HG02870 (cell line): ENCODE measurements around the gene ATAD5.
"Not testable (repeated sequence)": the region's sequence is repeated elsewhere in the genome, so short reads cannot be mapped to it uniquely, and the experiment has no call there.

Source experiments
- ATAC-seq: cut with Tn5 transposase; IDR thresholded peaks from one replicate; pipeline ENCODE4 v1.9.1; 2021; ENCODE audit warnings: mild to moderate bottlenecking, moderate library complexity; ENCODE audit not compliant: unreplicated experiment

ATAD5 gene

GRCh38 chr17:30906101-30906911, 74.5 kb downstream of the ATAD5 start, which contains the start of gene TEFM:
TEFM (minus strand) TSS chr17:30906238; CDS start chr17:30906198, 40 bp downstream.
- ATAC-seq = peak; percentile 85

GRCh38 chr17:30908717-30909420, 77.1 kb downstream of the ATAD5 start:
- no peak for ATAC-seq

- not testable (repeated sequence) for ATAC-seq
Measured at GRCh38 chr17:30910151-30910550, 78.4 kb downstream of the ATAD5 start.

GRCh38 chr17:30913955-30914354, 82.2 kb downstream of the ATAD5 start:
- no peak for ATAC-seq

GRCh38 chr17:30915833-30916611, 84.3 kb downstream of the ATAD5 start:
- no peak for ATAC-seq

- ATAC-seq = no peak
Measured at GRCh38 chr17:30917050-30917449, 85.3 kb downstream of the ATAD5 start.

GRCh38 chr17:30920282-30920681, 88.5 kb downstream of the ATAD5 start:
- no peak for ATAC-seq

DNA sequence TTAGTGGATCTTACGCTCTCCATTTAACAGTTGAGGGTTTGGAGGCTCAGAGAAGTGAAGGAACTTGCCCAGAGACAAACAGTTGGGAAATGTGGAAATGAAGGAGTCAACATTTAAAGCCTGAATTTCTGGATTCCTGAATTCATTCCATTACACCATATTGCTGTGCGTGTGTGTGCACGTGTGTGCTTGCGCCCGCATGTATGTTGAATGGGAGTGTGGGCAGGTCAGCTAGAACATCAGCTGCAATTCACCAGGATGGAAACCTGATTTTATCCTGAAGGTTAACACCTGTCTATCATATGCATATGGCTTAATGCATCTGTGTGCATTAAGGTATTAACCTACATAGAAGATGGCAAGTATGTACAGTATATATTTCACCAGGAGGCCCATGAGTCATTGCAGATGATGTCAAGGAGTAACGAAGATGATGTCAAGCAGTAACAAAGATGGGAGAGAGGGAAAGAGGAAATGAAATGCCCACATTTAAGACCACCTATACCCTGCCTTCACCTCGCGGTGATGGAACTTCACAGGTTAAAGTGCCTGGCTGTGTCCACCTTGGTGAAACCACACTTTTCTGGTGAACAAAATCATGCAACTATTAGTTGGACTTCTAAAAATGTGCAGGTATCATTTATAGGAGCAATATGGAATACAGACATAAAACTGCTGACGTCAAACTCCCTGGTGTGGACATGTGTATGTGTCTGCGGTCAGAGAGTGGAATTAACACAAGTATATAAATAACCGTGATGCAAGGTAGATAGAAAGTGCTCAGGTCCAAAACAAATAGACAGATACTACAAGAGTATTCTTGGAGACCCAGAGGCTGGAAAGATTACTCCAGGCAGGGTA, 89.1 kb downstream of the ATAD5 start:
- ATAC-seq = no peak

GRCh38 chr17:30921544-30922196, 89.9 kb downstream of the ATAD5 start, which contains the start of gene ADAP2:
ADAP2 (plus strand) TSS chr17:30921945; CDS start chr17:30922015, 70 bp downstream.
- no peak for ATAC-seq

GRCh38 chr17:30922235-30923030, 90.7 kb downstream of the ATAD5 start:
- ATAC-seq = no peak

DNA sequence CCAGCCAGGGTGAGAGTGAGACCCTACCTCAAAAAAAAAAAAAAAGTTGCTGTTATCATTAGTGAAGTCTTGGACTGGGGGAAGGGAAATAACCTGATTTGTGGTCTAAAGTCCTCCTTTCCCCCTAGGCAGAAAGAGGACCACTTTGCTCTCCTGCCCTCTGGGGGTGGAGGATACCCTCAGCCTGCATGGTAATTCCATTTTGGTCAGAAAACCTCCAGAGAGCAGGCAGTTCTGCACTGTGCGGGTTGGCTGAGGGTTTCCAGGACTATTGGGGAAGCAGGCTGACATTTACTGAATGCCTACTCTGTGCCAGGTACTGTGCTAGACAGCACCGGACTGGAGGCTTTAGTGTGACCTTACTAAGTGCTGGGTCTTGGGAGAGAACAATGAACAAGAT, 92.6 kb downstream of the ATAD5 start:
- no peak for ATAC-seq

- ATAC-seq = no peak
Measured at GRCh38 chr17:30926516-30926915, 94.8 kb downstream of the ATAD5 start.

GRCh38 chr17:30927756-30928155, 96.0 kb downstream of the ATAD5 start:
- ATAC-seq = no peak

DNA sequence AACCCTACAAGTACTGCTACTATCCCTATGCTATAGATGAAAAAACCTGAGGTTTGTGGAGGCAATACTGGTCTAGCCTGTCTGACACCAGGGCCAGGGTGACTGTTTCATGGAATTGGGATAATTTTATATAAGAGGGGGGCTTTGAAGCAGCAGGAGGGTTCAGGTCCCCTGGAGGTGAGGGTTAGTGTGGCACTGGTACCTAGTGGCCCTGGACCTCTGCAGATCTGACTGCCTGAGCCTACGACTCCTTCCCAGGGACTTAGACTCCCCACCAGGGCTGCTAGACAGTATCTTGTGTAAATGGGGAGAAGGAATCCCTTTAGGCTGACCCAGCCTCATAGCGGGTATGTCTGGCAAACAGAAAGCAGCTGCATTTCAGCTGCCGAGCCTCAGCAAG, 96.8 kb downstream of the ATAD5 start:
- no peak for ATAC-seq

DNA sequence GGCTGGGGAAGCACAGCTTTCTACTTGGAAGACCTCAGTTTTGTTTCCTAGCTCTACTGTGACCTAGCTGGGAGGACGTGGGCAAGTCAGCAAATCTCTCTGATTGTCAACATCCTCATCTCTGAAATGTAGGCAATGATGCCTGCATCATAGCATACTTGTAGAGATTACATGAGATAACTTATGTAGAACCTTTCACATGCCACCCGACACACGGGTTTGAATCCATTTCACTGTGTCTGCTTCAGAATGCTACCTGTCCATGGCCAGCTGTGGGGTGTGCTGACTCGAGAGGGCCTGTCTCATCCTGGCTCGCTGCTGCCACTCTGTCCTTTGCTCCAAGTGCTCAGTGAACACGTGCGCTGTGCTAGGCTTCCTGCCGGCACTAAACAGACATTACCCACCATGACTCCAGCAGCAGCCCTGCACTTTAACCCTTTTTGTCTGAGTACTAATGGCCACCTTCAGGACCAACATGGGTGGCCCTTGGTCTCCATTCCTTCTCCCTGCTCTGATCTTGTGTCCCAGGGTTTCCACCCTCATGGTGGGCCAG, 97.4 kb downstream of the ATAD5 start:
- ATAC-seq = no peak

GRCh38 chr17:30929861-30930260, 98.1 kb downstream of the ATAD5 start:
- not testable (repeated sequence) for ATAC-seq

- no peak for ATAC-seq
Measured at GRCh38 chr17:30930495-30930894, 98.7 kb downstream of the ATAD5 start.

GRCh38 chr17:30931582-30931981, 99.8 kb downstream of the ATAD5 start:
- not testable (repeated sequence) for ATAC-seq

DNA sequence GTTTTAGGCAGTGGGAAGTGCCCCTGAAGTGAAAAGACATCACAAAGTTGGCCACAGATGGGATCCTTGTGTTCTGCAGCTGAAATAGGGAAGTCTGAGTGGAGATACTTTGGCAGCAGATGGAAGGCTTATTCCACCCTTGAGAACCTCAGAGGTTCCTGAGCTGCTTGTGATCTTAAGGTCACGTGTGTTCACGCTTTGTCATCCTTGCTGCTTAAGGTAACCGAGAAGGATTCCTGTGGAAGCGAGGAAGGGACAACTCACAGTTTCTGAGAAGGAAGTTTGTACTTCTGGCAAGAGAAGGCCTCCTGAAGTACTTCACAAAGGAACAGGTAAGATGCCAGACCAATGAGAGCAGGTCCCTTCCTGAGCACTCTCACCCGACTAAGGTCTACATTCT, 102.2 kb downstream of the ATAD5 start:
- ATAC-seq = no peak
